ENCODE measurements around the gene TNRC18.
"Not testable (repeated sequence)": the region's sequence is repeated elsewhere in the genome, so short reads cannot be mapped to it uniquely, and the experiment has no call there.

TNRC18 gene

GRCh38 chr7:5370454-5371353 is 52.9 kb downstream of the TNRC18 start:
- DNase-seq = no peak

DNA sequence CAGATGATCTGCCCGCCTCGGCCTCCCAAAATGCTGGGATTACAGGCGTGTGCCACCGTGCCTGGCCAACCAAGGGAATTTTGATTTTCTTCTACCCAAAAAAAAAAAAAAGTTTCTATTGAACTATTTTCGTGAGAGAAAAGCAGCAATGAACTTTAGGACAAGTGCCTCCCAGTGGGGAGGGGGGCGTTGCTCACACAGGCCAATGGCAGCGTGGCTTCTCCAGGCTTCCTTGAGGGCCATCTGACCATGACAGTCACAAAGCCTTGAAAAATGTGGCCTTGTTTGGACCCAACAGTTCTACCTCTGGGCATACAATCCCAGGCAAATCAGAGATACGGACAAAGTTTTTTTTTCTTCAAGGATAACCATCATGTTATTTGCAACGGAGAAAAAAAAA is 56.0 kb downstream of the TNRC18 start:
- DNase-seq = no peak

GRCh38 chr7:5365976-5366625 is 57.5 kb downstream of the TNRC18 start:
- DNase-seq = peak; percentile 79 to 83 (median 80)

DNA sequence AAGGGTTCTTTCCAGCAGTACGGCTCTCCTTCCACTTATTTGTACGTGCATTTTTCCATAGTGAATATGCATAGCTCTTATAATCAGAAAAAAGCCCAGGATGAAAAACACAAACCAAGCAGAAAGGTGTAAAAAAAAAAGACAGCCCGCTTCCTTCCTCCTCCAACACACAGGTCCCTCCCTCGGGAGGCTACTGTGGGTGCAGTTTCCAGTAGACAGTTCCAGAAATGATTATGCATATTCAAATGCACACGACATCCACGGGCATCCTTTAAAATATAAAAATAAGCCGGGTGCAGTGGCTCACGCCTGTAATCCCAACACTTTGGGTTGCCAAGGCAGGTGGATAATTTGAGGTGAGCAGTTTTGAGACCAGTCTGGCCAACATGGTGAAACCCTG is 59.9 kb downstream of the TNRC18 start:
- no peak for DNase-seq

- DNase-seq = no peak
Observed at GRCh38 chr7:5362466-5362865, 61.2 kb downstream of the TNRC18 start.

GRCh38 chr7:5361446-5362127 is 62.0 kb downstream of the TNRC18 start:
- DNase-seq = no peak

DNA sequence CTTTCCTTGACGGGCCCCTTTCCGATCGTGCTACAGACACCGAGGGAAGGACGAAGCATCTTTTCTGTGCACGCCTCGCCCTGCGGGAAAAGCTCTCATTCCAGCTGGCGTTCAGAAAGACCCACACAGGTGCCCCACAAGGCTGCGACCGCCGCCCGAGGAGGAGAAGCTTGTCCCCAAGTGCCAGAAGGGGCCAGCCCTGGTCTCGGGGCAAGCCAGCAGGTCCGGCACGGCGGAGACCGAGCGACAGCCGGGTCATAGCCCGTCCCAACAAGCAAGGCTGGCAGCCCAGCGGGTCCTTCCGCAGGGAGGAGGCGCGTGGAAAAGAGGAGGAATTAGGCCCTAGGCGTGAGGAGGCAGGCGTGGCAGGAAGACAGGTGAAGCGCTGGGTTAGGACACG is 62.7 kb downstream of the TNRC18 start:
- DNase-seq = no peak

DNA sequence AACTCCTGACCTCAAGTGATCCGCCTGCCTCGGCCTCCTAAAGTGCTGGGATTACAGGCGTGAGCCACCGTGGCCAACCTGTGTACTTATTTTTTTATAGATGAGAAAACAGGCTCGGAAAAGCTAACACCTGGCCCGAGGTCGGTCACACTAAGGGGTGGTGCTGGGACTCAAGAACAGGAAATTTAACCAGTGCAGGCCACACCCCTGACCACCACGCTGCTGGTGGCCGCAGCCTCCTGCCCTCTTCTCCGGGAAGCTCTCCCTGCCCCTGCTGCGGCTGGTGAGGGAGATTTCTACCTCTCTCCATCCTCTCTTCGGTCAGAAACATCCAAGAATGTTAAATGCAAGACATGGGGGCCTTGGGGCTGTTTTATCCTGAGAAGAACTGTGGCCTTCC is 63.2 kb downstream of the TNRC18 start:
- no peak for DNase-seq

DNA sequence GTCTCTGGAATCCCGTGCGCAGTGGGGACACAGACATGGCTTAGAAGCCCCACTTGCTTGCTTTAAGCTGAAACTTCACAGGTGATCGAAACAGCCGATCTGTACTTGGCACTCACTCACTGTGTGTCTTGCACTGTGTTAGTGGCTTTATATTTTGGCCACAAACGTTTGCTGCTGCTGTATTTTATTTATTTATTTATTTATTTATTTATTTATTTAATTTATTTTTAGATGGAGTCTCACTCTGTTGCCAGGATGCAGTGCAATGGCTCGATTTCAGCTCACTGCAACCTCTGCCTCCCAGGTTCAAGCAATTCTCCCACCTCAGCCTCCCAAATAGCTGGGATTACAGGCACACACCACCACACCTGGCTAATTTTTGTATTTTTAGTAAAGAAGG is 63.6 kb downstream of the TNRC18 start:
- not testable (repeated sequence) for DNase-seq

DNA sequence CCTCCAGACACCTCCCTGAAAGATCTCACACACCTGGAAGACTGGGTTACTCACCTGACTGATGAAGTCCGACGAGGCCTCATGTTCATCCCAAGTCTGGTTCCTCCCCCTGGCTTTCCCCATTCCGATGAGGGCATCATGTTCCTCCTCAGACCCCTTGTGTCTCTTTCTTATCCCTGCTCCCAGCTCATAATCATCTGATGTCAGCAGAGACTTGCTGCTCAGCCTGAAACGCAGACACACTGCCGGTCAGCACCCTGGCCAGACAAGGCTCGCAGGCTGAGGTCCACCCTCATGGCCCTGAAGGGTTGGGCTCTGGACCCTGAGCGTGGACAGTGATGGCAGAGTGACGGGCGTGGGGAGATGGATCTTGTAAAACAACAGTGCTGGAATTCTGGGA is 64.3 kb downstream of the TNRC18 start:
- DNase-seq = no peak

DNA sequence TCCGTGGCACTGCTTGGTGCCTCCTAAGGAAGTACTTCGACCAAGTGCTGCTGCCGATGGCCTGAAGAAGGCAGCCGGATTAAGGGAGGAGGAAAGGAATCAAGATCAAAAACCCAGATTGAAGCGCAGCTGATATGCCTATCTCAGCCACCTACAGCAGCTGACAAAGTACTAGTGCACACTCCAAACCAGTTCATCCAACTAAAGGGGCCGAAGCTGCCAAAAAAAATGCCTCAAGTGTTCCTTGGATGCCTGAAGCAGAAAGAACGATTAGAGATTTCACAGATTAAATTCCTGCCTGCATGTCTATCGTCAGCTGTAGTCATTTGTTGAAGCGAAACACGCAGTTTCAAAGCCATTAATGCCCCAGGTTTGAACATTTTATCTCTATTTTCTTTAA is 65.7 kb downstream of the TNRC18 start:
- no peak for DNase-seq

DNA sequence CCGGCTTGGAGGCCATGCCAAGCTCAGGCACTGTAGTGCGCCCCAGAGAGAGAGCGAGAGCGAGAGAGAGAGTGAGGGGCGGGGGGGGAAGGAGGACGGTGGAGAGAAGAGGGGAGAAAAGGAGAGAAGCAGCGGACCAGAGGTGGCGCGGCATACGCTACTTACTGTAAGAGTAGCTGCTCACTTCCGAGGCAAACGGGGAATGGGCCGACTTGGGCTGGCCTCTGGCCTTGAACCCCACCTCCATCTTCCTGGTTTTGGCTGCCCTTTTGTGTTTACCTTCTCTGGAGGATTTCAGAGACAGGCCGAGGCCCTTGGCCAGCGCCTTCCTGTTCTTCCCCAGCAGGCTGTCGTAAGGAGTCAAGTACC is 66.9 kb downstream of the TNRC18 start:
- no peak for DNase-seq

DNA sequence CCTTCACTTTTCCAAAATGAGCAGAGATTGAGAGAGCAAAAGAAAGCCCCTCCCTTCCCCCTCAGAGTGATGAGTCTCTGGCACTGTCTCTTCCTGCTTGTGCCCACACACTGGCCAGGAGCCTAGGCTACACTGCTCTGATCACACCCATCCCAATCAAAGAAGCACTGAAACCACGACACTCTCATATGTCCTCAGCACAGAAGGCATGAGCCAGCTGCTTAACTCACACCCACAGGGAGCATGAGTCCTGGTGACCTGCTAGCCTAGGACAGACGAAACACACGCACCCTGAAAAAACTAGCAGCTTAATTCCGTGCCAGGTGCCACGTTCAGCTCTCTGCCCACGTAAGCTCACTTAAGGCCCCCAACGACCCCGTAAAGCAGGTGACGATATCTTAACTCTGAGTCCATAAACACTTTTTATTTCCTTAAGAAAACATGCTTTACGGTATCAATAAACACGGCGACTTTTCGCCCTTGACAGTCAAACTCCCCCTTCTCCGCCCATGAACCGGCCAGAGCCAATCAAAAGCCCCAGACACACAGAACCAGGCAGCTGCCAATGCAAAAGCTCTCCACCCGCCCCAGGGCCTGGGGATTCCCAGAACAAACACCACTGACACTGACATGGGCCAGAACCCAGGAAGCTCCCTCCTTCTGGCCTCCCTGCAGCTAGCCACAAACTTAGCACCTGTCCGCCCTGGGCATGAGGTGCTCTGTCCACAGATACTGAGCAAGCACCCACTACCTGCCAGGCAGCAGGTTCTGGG is 69.0 kb downstream of the TNRC18 start:
- peak; percentile 22 to 57 (median 47) for DNase-seq

DNA sequence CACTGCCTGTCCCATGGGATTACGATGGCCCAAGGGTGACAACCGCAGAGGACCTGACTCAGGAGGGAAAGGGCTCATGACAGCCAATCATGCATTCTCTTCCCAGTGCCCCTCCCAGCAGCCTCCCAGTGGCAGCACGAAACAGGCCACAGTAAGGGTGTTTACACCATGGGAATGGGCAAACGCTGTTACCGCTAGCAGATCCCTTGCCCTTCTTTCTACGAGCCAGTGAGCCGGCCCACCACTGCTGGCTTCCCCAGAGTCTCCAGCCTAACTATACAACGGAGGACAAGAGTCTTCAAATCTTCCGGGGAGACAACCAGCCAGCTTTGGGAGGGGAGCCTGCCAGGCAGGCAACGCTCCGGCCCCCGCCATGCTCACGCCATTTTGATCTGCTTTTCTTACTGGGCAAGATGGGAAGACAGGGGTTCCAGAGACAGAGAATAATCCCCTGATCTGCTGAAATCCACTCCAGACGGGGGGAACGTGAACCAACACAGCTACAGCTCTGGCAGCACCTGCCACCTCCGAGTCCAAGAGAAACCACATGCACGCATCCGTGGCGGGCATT is 71.1 kb downstream of the TNRC18 start:
- DNase-seq = no peak

DNA sequence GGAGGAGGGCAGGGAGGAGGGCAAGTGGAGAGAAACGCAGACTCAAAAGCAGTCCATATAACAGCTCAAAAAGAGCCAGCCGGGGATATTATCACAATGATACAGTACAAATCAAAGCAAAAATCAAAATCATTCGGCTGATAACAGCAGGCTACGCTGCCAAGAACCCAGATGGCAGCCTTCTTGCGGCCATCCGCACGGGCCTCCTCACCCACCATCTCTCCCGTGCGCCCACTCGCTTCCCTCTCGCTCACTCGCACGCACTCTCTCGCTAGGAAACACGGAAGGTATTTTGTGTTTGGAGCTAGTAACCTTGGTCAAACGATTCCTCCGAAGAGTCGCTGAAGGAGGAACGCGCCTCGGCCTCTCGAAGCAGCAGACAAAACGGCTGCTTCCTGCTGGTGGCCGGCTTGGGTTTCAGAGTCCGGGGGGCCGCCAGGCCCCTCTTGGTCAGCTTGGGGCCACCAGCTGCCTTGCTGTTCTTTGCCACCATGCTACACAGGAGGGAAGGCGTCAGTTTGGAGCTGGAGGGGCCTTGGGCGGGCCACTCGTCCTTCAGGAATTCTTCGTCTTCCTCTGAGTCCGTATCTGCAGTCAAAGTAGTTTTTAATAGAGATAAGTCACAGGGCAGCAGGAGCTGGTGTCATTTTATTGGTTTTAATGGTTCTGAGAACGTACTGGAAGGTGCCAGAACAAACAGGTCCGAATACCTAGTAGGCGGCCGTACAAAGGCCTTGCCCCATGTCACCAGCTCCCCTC is 71.9 kb downstream of the TNRC18 start:
- DNase-seq = no peak

DNA sequence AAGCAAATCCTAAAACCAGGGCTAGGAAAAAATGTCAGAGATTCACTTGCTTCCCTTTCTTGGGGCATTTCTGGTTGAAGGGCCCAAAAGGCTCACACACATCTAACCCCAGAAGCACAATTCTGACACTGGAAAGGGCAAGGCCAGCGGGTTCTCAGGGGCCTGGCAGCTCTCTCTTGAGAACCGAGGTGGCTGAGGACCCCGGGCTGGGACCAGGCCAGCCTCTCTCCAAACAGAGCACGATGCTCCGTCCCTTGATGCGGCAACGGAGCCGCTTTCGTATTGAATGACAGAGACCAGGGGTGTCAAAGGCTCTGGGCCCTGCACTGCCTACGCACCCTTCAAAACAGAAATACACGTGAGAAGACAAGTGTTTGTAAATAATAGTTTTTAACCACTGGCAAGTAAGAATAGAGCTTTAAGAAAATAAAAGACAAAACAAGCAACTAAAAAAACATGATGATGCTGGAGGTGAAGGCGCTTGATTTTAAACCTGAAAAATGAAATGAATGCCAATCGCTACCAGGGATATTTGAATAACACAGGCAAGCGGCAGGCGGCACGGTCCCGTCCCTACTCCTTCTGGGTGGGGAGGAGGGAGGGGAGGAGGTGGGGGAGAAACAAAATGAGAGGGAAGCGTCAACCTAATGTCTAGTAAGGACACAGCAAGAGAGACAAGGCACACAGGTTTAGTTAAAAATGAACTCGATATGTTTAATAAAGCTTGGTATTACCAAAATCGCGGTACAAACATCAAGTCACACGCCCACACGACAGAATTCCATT is 72.8 kb downstream of the TNRC18 start:
- DNase-seq = no peak

DNA sequence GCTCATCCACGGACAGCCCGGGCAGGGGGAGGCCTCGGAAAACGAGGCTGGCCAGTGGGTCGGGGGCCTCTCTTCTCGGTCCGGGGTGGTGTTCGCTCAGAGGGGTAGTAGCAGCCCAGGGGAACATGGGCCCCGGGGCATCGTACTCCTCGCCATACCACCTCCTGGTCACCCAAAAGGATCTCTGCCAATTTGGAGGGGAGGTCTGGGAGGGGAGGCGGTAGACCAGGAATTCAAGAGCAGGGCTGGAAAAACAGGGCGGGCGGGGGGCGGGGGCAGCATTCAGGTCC is 73.5 kb downstream of the TNRC18 start:
- DNase-seq = no peak

DNA sequence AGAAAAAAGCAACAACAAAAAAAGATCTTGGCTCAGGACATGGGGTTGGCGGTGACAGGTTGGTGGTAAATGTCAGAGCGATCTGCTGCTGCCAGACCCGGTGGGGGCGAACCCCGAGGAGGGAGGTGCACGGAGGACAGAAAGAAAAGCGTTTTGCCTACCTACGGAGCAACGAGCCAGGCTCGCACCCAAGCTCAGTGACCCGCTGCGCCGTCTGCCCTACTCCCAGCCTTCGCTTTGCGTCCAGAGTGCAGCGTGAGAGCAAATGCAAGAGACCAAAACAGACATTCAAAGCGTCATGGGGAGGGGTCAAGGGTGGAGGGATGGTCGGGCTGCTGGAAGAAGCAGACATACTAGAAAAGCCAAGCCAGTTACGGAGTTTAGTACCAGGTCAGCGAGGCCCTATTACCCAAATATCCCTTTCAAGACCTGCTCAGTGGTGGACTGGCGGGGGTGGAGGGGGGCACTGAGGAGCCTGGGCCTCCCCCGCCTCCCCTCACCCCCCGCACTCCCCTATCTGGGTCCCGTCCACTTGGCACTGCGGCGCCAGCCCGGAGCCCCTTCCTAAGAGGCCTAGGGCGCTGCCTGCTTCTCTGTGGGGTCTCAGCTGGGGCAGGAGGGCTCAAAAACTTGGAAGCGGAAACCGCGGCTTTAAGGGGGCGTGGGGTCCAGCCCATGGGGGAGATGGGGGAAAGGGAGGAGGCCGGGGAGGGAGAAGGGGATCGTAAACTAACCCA is 74.0 kb downstream of the TNRC18 start:
- no peak for DNase-seq

GRCh38 chr7:5349005-5349380 is 74.6 kb downstream of the TNRC18 start:
- no peak for DNase-seq

DNA sequence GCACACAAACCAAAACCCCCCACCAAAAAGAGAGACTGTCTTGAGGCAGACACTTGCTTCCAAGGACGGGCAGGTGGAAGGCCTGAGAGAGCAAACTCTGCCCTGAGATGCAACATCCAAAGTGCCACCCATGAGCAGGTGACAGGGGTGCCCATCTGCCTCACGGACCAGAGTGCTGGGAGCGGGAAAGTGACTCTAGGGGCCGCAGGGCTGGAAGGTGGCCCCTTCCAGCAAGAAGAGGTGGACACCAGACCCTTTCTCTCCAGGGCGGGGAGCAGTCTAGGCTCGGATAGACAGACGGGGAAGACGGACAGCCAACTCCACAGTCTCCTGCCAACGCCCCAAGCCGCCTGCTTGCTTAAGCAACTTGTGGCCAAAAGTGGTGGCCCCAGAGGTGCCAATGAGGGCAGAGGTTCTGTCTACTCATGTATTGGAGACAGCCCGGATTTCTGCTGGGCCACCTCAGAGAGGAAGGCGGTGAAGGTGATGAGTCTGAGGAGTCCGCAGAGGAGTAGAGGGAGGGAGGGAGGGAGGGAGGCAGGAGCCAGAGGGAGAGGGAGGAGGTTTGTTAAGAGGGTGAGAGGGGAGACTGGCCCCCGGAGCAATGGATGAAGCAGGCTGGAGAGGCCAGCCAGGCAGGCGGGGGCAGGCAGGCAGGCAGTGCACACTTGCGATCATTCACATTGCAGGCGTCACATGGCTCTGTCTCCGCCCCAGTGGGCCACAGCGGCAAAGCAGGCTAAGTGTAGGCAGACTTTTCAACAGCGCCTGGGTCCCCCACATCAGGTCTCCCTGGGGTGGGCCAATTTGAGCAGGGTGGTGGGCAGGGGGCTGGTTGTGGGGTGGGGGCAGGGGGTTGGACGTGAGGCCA is 75.3 kb downstream of the TNRC18 start:
- no peak for DNase-seq

Measured in suppressor macrophage treated with lipopolysaccharide for 1 hour (primary cell).